HFFc6 (cell line): ENCODE results near the gene UBE2D2. TPM values are rescaled to one million over a fixed set of nuclear protein-coding genes. Genes with fewer than 3 reads are reported as not detected.
"Not testable (repeated sequence)": the region's sequence is repeated elsewhere in the genome, so short reads cannot be mapped to it uniquely, and the experiment has no call there.

ENCODE experiments used
- DNase-seq: peaks from one replicate; pipeline ENCODE4 v3.0.0-alpha.2; 2018
- H3K27ac Mint-ChIP-seq: 2 replicates; pipeline ENCODE4 v1.8.0; 2020; ENCODE audit warnings: mild to moderate bottlenecking, mixed read lengths
- H3K27me3 Mint-ChIP-seq: 2 replicates; pipeline ENCODE4 v1.8.0; 2021; ENCODE audit warnings: mild to moderate bottlenecking, moderate library complexity, mixed read lengths; ENCODE audit not compliant: insufficient read depth
- H3K36me3 Mint-ChIP-seq: 2 replicates; pipeline ENCODE4 v1.8.0; 2021; ENCODE audit warnings: low read depth, mixed read lengths
- H3K4me1 Mint-ChIP-seq: 2 replicates; pipeline ENCODE4 v1.8.0; 2020; ENCODE audit warnings: low read depth, mixed read lengths
- H3K4me3 Mint-ChIP-seq: 2 replicates; pipeline ENCODE4 v1.8.0; 2020; ENCODE audit warnings: mild to moderate bottlenecking, moderate library complexity, mixed read lengths
- H3K9me3 Mint-ChIP-seq: 2 replicates; pipeline ENCODE4 v1.8.0; 2020; ENCODE audit warnings: mild to moderate bottlenecking, mixed read lengths
- CTCF ChIP-seq: fragments of 200-600 bp; sonication (generic); IDR thresholded peaks from 2 replicates; pipeline ENCODE4 v1.5.0; 2021; ENCODE audit warnings: antibody characterized with exemption, mild to moderate bottlenecking
- total RNA-seq, 6 experiments: library from RNA; stranded (reverse); fragmentation: NEBNext Ultra II Directional; extraction: Animal tissue kit (Norgen Biotek cat#: 25700); gene quantifications; 2 replicates in 1 of 6; 3 replicates in 5 of 6; pipeline ENCODE4 v1.2.3, GENCODE V29; 2021

UBE2D2 gene
- total RNA-seq, 6 experiments from 2014 or later = 113 to 144 (median 123) TPM

GRCh38 chr5:139605887-139606286 lies 44.7 kb downstream of the UBE2D2 start:
- no peak for DNase-seq
- Mint-ChIP-seq H3K27ac (no peak overlapping the region), H3K36me3 (peaks cover 14% of the 10 kb centered on the region; the same call in 1 of the 2 replicates), H3K4me1 (peaks cover 13% of the 10 kb centered on the region), H3K4me3 (no peak overlapping the region), H3K27me3 (no peaks in the 10 kb centered on the region), H3K9me3 (no peaks in the 10 kb centered on the region)
- TF ChIP-seq CTCF = no peak

- H3K4me3 Mint-ChIP-seq = no peak overlapping the region
- H3K36me3 Mint-ChIP-seq = peaks cover 12% of the 10 kb centered on the region
- no peak overlapping the region for H3K27ac Mint-ChIP-seq
- no peak for TF ChIP-seq CTCF
- no peaks in the 10 kb centered on the region for H3K27me3 Mint-ChIP-seq
- DNase-seq = no peak
- no peaks in the 10 kb centered on the region for H3K9me3 Mint-ChIP-seq
- peaks cover 7% of the 10 kb centered on the region for H3K4me1 Mint-ChIP-seq
These were observed 50.8 kb downstream of the UBE2D2 start for GRCh38 chr5:139611703-139612584.

- Mint-ChIP-seq H3K27ac (no peak overlapping the region), H3K27me3 (no peaks in the 10 kb centered on the region), H3K9me3 (no peaks in the 10 kb centered on the region), H3K4me1 (peaks cover 6% of the 10 kb centered on the region; the same call in 1 of the 2 replicates), H3K36me3 (peaks cover 27% of the 10 kb centered on the region), H3K4me3 (no peak overlapping the region)
- DNase-seq = no peak
- no peak for TF ChIP-seq CTCF
These were observed 58.7 kb downstream of the UBE2D2 start for GRCh38 chr5:139619861-139620260.

- H3K9me3 Mint-ChIP-seq, H3K4me1 Mint-ChIP-seq, H3K27ac Mint-ChIP-seq, H3K4me3 Mint-ChIP-seq, H3K27me3 Mint-ChIP-seq, DNase-seq: not testable (repeated sequence)
- peaks cover 25% of the 10 kb centered on the region for H3K36me3 Mint-ChIP-seq
These were observed 64.3 kb downstream of the UBE2D2 start for GRCh38 chr5:139625398-139625797.

GRCh38 chr5:139630855-139631254 lies 69.7 kb downstream of the UBE2D2 start:
- no peak for TF ChIP-seq CTCF
- no peaks in the 10 kb centered on the region for H3K9me3 Mint-ChIP-seq
- H3K27ac Mint-ChIP-seq = no peak overlapping the region
- no peak for DNase-seq
- peaks cover 22% of the 10 kb centered on the region for H3K4me1 Mint-ChIP-seq
- peaks cover 5% of the 10 kb centered on the region for H3K27me3 Mint-ChIP-seq
- no peak overlapping the region for H3K4me3 Mint-ChIP-seq
- peaks cover 13% of the 10 kb centered on the region for H3K36me3 Mint-ChIP-seq

- Mint-ChIP-seq H3K36me3 (peaks cover 12% of the 10 kb centered on the region), H3K27me3 (peaks cover 5% of the 10 kb centered on the region), H3K4me3 (no peak overlapping the region), H3K27ac (peak overlapping the region; percentile 42), H3K4me1 (peaks cover 29% of the 10 kb centered on the region), H3K9me3 (no peaks in the 10 kb centered on the region)
- TF ChIP-seq CTCF = no peak
- no peak for DNase-seq
These were observed 70.5 kb downstream of the UBE2D2 start for GRCh38 chr5:139631520-139632165.
